RWPE2 (cell line): ENCODE results near the gene DNAJC27.
"Not testable (repeated sequence)": the region's sequence is repeated elsewhere in the genome, so short reads cannot be mapped to it uniquely, and the experiment has no call there.

Experiments used
- ATAC-seq: fragments of 200-7000 bp; cut with Tn5 transposase; 3 replicates; pipeline ENCODE4 v1.9.1; 2021; ENCODE audit warnings: low read depth
- DNase-seq: peaks from one replicate; pipeline ENCODE4 v3.0.0-alpha.2; 2020; ENCODE audit warnings: low spot score
- H3K27ac ChIP-seq: fragments of 450-650 bp; 2 replicates; pipeline ENCODE4 v1.5.1; 2017; ENCODE audit warnings: mild to moderate bottlenecking; ENCODE audit not compliant: poor library complexity, severe bottlenecking
- H3K27me3 ChIP-seq: fragments of 250-450 bp; sonication (Bioruptor Pico); 2 replicates; pipeline ENCODE4 v1.5.1; 2021; ENCODE audit warnings: mild to moderate bottlenecking, moderate library complexity; ENCODE audit not compliant: insufficient read depth, poor library complexity, severe bottlenecking
- H3K36me3 ChIP-seq: fragments of 250-450 bp; sonication (Bioruptor Pico); 2 replicates; pipeline ENCODE4 v1.5.1; 2020; ENCODE audit warnings: low read depth, mild to moderate bottlenecking, moderate library complexity
- H3K4me1 ChIP-seq: fragments of 250-450 bp; sonication (Bioruptor Pico); 2 replicates; pipeline ENCODE4 v1.5.1; 2021; ENCODE audit warnings: mild to moderate bottlenecking, moderate library complexity; ENCODE audit not compliant: insufficient read depth, poor library complexity, severe bottlenecking
- H3K4me3 ChIP-seq: fragments of 250-450 bp; sonication (Bioruptor Pico); 2 replicates; pipeline ENCODE4 v1.5.1; 2021; ENCODE audit warnings: mild to moderate bottlenecking, moderate library complexity; ENCODE audit not compliant: severe bottlenecking
- H3K9me3 ChIP-seq: fragments of 250-450 bp; sonication (Bioruptor Pico); 2 replicates; pipeline ENCODE4 v1.5.1; 2021; ENCODE audit warnings: mild to moderate bottlenecking, moderate library complexity; ENCODE audit not compliant: severe bottlenecking
- TF ChIP-seq, protein P1 (sequence below): fragments of 450-650 bp; IDR thresholded peaks from one replicate; pipeline ENCODE4 v1.5.1; 2017; ENCODE audit warnings: mild to moderate bottlenecking, moderate library complexity; ENCODE audit not compliant: poor library complexity, severe bottlenecking

The DNAJC27 gene

DNA sequence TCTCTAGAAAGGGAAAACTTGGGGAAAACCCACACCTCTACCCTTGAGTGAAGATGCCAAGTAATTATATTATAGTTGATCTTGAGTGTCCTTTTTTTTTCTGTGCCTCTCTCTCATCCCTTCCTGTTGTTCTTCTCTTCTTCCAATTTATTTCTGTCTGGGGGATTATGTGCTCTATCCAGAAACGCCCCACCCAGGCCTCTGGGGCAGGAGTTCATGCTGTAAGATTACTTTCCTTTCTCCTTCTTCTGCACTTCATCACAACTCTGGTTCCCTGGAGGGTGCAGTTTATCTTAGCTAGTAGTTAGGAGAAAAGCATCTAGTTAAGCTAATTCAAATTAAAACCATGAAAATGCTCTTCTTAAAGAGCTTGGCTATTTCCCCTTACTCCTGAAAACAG is 30.3 kb upstream of the DNAJC27 start:
- Histone ChIP-seq H3K36me3 (no peaks in the 10 kb centered on the region), H3K27ac (no peak overlapping the region), H3K27me3 (no peaks in the 10 kb centered on the region), H3K4me1 (peaks cover under 1% of the 10 kb centered on the region), H3K4me3 (no peak overlapping the region), H3K9me3 (no peaks in the 10 kb centered on the region)
- no peak for ATAC-seq
- TF ChIP-seq, protein P1, sequence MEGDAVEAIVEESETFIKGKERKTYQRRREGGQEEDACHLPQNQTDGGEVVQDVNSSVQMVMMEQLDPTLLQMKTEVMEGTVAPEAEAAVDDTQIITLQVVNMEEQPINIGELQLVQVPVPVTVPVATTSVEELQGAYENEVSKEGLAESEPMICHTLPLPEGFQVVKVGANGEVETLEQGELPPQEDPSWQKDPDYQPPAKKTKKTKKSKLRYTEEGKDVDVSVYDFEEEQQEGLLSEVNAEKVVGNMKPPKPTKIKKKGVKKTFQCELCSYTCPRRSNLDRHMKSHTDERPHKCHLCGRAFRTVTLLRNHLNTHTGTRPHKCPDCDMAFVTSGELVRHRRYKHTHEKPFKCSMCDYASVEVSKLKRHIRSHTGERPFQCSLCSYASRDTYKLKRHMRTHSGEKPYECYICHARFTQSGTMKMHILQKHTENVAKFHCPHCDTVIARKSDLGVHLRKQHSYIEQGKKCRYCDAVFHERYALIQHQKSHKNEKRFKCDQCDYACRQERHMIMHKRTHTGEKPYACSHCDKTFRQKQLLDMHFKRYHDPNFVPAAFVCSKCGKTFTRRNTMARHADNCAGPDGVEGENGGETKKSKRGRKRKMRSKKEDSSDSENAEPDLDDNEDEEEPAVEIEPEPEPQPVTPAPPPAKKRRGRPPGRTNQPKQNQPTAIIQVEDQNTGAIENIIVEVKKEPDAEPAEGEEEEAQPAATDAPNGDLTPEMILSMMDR, result no peak
- DNase-seq, result no peak

DNA sequence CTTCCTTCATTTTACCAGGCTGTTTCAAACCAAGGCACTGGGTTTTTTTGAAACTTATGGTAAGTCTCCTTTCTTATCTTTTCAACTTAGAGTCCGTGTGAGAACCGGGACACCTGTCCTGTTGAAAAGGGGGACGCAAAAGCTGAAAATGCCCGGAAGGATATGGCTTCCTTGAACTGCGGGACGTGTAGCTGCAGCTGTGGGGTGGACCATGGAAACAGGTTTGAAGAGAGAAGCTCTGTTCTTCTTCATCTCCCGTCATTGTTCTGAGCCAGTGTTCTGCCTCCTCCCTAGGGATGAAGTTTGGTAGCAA is 29.5 kb upstream of the DNAJC27 start:
- Histone ChIP-seq H3K9me3 (no peaks in the 10 kb centered on the region), H3K4me3 (no peak overlapping the region), H3K27ac (no peak overlapping the region), H3K4me1 (peaks cover 4% of the 10 kb centered on the region), H3K36me3 (no peaks in the 10 kb centered on the region), H3K27me3 (no peaks in the 10 kb centered on the region)
- TF ChIP-seq, protein P1, result no peak
- DNase-seq (no peak), ATAC-seq (no peak)

DNA sequence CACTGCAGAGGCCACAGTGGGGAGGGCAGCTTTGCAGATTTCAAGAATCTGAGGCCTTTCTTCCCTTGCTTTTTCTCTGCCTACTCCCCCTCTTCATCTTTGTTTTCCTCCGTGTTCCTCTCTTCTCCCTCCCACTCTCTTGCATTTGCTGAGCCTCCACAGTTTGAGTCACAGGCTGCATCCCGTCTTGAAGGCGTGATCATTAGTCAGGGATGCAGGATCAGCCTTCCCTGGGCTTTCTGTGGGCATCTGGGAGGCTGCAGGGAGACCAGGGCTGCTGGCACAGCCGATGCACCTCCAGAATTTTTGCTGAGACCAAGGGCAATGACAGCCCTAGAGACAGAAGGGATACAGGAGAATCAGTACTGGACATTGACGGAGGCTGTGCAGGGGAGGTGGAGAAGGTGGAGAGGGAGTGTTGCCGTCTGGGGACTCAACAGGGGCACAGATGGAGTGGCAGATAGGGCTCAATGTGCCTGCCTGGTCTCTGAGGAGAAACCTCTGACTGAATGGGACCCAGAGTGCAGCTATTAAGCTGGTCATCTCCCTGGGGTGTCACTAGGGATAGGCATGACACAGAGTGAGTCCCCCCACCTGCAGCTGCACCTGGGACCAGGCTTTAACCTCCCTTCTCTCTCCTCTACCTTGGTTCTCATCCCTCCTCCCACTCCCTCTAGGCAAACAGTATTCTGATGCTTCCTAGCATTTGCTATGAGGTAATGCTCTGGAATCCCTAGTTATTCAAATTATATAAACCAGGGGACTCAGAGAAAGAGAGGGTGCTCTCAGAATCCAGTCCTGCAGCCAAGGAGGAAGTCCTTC is 29.0 kb upstream of the DNAJC27 start:
- ATAC-seq, result peak; percentile 52; the same call in 2 of the 3 replicates
- Histone ChIP-seq H3K27ac (no peak overlapping the region), H3K4me3 (no peak overlapping the region), H3K36me3 (no peaks in the 10 kb centered on the region), H3K27me3 (no peaks in the 10 kb centered on the region), H3K4me1 (peaks cover 4% of the 10 kb centered on the region), H3K9me3 (no peaks in the 10 kb centered on the region)
- TF ChIP-seq, protein P1, result no peak
- no peak for DNase-seq

DNA sequence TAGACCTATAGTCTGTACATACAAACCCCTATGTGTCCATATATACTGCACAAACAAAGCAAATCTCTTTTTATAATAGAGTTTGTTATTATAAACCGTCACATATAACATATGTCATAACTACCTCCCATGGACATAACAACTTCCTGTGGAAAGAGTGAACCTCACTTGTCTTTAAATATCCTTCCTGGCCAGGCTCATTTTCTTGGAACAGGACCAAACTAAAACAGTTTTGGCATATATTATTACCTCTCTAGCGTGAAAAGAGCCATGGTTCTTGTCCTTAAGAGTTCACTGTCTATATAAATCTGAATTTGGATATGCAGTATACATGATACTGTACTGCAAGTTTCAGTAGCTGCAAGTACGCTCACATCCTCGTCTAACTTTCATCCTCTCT is 28.3 kb upstream of the DNAJC27 start:
- no peak overlapping the region for H3K27ac ChIP-seq
- H3K27me3 ChIP-seq, result no peaks in the 10 kb centered on the region
- DNase-seq, result no peak
- no peak for ATAC-seq
- no peaks in the 10 kb centered on the region for H3K9me3 ChIP-seq
- H3K36me3 ChIP-seq, result no peaks in the 10 kb centered on the region
- no peak overlapping the region for H3K4me3 ChIP-seq
- TF ChIP-seq, protein P1, result no peak
- H3K4me1 ChIP-seq, result peaks cover 4% of the 10 kb centered on the region

DNA sequence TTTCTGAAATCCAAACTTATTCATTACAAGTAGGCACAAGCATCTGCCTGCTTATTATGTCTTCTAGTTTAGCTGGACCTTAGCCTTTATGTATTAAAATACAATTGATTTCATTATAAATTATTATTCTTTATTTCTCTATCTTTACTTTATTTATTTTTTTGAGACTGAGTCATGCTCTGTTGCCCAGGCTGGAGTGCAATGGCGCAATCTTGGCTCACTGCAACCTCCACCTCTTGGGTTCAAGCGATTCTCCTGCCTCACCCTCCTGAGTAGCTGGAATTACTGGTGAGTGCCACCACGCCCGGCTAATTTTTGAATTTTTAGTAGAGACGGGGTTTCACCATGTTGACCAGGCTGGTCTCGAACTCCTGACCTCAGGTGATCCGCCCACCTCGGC is 27.3 kb upstream of the DNAJC27 start:
- not testable (repeated sequence) for H3K36me3 ChIP-seq, ATAC-seq, H3K9me3 ChIP-seq, H3K4me1 ChIP-seq, H3K27me3 ChIP-seq, DNase-seq, H3K27ac ChIP-seq, H3K4me3 ChIP-seq
